Fibroblast of pulmonary artery (primary cell): ENCODE results near the gene ANKRD10.

Experiments
- DNase-seq: peaks from one replicate; pipeline ENCODE4 v3.0.0-alpha.2; 2010; ENCODE audit warnings: low read depth
- H3K4me3 ChIP-seq: replicated peaks from 2 replicates; pipeline ENCODE4 v1.5.1; 2011; ENCODE audit warnings: low read depth, mild to moderate bottlenecking, control low read depth, low read length, moderate library complexity
- TF ChIP-seq, protein P1 (sequence below): IDR thresholded peaks from 2 replicates; pipeline ENCODE4 v1.5.1; 2011; ENCODE audit warnings: mild to moderate bottlenecking, control low read depth, low read length, inconsistent platforms; ENCODE audit errors: missing control alignments

Gene ANKRD10

DNA sequence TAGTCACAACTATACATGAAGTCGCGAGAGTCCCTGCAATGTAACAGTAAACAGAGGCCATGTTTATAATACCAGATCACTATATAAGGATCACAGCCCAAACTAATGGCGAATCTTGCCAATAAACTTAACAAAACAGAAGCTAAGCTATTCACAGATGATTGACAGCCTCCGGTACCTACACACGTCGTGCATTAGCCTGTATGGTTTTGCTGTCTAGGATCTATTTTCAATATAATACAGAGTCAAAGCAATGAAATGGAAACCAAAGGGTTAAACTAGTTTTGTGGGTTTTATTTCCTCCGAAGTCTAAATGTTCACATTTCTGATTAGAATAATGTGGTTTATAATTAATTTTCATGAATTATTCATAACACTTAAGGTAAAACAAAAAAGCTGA, 10.1 kb downstream of the ANKRD10 start:
- DNase-seq, result no peak
- no peak overlapping the region for H3K4me3 ChIP-seq
- TF ChIP-seq, protein P1, sequence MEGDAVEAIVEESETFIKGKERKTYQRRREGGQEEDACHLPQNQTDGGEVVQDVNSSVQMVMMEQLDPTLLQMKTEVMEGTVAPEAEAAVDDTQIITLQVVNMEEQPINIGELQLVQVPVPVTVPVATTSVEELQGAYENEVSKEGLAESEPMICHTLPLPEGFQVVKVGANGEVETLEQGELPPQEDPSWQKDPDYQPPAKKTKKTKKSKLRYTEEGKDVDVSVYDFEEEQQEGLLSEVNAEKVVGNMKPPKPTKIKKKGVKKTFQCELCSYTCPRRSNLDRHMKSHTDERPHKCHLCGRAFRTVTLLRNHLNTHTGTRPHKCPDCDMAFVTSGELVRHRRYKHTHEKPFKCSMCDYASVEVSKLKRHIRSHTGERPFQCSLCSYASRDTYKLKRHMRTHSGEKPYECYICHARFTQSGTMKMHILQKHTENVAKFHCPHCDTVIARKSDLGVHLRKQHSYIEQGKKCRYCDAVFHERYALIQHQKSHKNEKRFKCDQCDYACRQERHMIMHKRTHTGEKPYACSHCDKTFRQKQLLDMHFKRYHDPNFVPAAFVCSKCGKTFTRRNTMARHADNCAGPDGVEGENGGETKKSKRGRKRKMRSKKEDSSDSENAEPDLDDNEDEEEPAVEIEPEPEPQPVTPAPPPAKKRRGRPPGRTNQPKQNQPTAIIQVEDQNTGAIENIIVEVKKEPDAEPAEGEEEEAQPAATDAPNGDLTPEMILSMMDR, result no peak

DNA sequence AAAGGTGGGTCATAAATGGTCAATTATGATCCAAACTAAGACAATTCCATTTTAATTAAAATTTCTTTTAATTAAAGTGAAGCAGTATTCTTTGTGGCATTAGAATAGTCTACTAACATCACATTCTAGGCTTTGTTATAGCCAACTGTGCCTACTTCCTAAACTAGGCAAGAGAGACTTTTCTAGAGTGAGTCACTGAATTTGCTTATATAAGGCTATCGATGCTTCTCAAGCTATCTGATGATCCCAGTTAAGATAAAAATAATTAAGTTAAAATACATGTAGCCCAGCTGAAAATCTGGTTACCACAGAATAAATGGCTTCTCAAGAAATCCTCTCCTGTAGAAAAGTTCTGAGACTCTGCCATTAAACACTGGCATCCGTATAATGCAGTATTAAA, 12.5 kb downstream of the ANKRD10 start:
- TF ChIP-seq, protein P1, result no peak
- no peak for DNase-seq
- no peak overlapping the region for H3K4me3 ChIP-seq

DNA sequence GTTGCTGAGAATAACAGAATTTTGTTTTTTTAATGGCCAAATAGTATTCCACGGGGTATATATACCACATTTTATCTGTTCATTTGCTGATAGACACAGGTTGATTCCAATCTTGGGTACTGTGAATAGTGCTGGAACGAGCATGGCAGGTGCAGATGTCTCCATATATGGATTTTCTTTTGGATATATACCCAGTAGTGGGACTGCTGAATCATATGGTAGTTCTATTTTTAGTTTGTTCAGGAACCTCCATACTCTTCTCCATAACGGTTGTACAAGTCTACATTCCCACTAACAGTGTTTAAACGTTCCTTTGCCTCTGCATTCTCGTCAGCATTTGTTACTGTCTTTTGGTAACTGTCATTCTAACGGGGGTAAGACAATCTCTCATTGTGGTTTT, 17.3 kb downstream of the ANKRD10 start:
- no peak overlapping the region for H3K4me3 ChIP-seq
- TF ChIP-seq, protein P1, result no peak
- DNase-seq, result no peak

DNA sequence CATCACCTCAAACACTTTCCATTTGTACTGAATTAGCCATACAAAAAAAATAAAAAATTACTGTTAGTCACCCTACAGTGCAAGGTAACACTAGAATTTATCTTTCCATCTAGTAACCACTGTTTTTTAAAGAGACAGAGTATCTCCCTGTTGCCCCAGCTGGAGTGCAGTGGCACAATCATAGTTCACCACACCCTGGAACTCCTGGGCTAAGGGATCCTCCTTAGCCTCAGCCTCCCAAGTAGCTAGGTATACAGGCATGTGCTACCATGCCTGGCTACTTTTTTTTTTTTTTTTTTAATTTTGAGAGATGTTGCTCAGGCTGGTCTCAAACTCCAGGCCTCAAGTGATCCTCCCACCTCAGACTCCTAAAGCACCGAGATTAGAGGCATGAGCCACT, 17.9 kb downstream of the ANKRD10 start:
- TF ChIP-seq, protein P1, result no peak
- DNase-seq, result no peak
- no peak overlapping the region for H3K4me3 ChIP-seq

DNA sequence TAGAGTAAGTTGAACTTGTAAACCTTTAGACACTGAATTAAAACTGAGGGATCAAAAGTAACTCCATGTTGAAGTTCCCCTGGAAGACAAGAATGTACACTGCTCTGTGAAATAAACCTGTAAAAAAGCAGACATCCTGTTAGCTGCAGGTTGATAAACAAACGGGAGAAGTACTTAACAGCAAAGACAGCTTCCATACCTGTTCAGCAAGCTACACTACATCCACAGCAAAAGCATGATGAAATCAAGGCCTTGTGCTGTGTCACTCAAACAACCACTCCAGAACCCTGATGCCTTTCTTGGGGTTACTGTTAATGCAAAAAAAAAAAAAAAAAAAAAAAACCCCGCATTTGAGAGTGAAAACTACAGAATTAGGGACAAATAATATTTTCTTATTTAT, 20.8 kb downstream of the ANKRD10 start:
- no peak for DNase-seq
- TF ChIP-seq, protein P1, result no peak
- H3K4me3 ChIP-seq, result no peak overlapping the region

DNA sequence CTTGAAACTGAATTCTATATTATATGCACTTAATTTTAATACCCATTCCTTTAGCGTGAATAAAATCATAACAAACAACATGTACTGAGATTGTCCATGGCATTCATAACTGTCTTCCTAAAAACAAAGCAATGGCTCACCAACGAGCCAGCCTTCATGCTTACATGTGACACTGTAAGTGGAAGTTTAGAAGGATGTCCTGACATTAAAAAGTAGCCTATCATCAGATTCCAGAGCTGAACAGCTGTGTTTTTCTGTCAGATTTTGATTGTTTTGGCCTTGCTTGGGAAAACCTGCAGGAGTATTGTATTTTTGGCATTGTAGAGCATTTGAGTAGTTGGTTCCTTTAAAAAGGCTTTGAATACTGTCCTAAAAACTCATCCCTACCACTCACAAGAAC, 21.3 kb downstream of the ANKRD10 start:
- DNase-seq, result no peak
- TF ChIP-seq, protein P1, result no peak
- H3K4me3 ChIP-seq, result no peak overlapping the region

DNA sequence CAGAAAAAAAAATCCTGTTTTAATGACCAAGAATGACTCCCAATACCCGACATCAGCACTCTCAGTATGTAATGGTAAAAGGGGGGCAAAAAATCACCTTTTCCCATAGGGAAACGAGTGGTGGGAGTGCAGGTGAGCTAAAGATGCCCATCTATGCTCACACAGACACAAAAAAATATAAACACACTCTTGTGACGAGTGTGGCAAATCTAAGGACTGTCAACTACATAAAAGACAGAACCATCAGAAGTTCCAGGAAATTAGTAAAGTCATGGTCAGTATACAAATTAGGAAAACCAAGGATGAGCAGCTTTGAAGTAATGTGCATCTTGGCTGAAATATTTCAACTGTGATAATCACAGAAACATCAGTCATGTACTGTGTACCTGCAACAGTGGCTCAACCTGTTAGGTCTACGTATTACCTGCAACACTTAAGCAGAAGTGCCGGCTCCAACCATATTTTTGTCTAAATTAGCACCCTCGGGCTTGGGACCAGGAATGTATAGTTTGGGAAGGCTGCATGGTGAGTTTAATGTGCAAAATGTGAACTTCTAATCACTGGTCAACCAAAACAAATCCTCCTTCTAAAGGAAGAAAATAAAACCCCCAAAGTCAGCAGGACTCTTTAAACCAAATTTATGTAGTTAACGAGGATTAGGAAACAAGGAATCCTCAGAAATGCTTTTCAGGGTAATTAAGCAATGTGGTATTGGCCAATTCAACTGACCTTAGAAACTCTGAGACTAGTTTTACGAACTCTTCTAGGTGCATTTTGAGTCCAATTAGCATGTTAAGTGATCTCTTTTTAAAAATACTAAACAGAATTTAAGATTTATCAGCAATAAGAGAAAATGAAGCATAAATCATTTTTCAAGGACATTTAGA, 24.3 kb downstream of the ANKRD10 start:
- no peak overlapping the region for H3K4me3 ChIP-seq
- TF ChIP-seq, protein P1, result no peak
- no peak for DNase-seq
